Activated CD4-positive, CD25-positive, alpha-beta regulatory T cell treated with anti-CD3 and anti-CD28 coated beads, Interleukin-2, amount 50 U/mL, for 24 hours (primary cell): ENCODE data around the gene TENM4.

Experiments
- ATAC-seq, 2 donors: fragments of 150-1000 bp; cut with Tn5 transposase; one replicate each; pipeline ENCODE4 v1.10.0; 2021; ENCODE audit warnings: mild to moderate bottlenecking in 1 of 2, moderate library complexity in 1 of 2

The TENM4 gene

DNA sequence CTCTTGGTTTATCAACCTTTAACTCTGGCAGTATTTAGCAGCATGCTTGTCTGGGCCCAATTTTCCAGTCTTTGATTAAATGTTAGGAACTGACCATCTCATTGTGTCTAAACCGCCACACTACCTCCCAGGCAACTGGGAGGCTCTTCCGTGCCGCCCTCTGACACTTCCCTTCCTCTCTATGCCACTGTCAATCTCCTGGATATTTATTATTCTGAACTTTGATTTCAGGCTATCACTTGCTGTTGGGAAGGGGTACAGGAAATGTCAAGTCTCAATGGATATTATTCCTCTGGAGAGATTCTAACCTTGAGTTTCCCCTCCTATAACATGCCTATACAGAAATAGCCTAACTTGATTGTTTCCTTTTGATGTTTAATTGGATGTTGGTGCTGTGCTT lies 643.3 kb downstream of the TENM4 start:
- ATAC-seq = no peak

DNA sequence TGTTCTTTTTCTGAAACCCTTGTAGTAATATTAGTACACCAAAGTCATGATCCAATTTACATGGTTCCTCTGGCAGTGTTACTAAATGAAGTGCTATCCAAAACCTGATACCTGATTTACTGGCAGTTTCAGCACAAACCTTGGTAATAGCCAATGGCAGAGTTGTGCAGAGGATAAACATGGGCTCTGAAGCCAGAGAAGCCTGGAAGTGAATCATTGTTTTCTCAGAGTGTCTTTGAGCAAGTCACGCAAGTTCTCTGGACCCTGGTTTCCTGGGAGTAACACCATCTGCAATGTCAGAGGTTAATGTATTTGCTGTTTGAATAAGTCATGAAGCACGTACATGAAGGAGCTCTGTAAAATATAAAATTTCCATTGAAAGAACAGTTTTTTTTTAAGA lies 643.9 kb downstream of the TENM4 start:
- no peak for ATAC-seq

DNA sequence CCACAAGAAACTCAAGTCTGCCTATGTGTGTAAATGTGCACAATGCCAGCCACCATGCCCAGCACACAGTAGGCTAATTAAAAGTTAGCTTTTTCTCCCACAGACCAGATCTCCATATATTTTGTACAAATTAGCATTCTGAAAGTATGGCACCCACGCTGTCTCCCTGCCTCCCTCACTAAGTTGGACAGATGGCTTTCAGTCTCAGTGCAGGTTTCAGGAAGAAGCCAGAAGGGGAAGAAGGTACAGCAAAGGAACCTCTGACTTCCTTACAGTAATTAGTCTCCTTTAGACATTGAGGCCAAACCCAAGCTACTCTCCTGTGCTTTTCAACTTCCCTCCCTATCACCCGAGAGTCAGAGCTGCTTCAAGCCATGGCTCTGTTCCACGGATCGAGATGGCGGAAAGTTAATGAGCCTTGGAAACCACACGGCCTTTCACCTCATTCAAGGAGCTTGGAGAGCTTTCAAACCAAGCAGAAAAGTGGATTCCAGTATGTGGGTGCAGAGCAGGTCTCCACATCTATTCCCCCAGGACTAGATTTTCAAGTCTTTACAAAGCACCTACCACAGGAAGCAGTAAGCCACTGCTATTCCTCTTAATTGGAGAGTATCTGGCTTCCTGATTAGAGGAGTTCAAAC lies 645.1 kb downstream of the TENM4 start:
- no peak for ATAC-seq

DNA sequence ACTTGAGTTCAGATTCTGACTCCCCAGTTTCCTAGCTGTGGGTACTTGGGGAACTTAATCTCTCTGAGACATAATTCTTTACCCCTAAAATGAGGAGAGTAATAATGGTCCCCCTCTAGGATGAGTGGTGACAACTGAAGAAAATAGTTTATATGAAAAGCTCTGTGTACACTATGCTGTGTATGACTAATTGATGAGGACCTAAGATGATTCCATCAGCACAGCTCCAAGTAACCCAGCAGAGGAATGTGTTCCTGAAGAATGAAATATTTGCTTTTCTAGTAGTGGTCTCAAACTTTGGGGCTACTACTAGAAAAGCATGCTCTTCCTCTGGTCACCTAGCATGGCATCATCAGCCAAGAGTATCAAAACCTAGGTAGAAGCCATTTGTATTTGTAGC lies 648.9 kb downstream of the TENM4 start:
- ATAC-seq = no peak

DNA sequence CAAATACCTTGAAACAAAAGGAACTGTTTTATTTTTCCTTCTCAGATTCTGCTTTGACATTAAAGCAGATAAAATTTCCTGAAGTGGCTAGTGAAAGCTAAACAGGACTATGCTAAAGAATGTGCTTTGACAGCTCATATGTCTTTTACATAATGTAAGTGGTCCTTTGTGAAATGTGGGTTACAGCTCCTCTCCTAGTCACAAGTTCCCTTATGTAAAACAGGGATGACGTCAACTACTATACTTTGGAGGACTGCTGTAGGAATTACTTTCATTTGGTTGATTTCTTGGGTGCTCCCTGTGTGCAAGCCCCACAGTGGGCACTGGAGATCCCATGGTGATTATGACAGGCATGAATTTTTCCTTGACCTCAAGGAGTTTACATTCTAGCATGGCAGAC lies 649.6 kb downstream of the TENM4 start:
- no peak for ATAC-seq

DNA sequence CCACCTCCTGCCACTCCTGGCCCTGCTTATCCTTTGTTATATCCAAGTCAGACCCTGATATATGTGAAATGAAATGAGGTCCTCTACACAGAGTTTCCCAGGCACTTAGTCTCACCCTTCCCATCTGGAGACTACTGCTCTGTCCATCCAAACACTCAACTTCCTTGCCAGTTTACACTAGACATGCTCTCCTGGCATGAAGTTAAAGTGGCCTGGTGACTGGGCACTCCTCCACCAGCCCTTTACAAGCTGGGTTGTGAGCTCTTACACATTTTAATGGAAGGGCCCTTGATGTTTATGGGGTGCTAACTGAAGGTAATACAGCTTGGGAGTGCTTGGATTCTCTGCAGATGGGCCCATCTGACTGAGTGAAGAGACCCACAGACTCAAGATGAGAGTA lies 650.0 kb downstream of the TENM4 start:
- no peak for ATAC-seq

DNA sequence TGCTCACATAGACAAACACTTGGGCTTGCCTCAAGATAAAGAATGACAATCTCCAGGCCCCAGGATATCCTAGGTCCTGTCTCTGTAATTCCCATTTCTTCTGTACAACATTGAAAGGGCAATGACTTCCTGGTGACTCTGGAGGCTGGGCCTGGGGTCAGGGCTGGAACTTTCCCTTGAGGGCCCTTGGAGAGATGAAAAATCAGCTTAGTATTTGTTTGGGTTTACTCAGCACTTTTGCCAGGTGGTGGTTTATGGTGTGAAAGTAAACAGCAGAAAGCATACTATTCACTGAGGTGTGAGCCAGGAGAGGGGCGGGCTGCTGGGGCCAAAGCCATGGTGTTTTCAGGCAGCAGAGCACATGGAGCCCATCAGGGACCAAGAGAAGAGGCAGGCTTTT lies 651.5 kb downstream of the TENM4 start:
- no peak for ATAC-seq

DNA sequence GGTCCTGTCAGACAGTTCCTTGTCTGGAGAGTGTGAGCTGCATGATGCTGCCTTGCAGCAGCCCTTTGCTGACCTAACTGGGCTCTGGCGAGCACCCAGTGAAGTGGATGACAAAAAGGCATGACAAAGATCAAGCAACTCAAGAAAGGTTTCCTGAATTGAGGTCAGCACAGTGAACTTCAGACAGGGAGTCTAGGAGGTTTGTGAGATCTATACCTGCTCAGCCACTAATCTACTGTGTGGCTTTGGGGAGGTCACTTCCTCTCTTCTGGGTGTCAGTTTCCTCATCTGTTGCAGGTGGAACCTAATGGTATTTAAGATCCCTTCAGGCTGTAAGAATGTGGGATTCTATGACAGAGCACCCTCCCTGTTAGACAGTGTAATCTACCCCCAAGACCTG lies 652.3 kb downstream of the TENM4 start:
- no peak for ATAC-seq

DNA sequence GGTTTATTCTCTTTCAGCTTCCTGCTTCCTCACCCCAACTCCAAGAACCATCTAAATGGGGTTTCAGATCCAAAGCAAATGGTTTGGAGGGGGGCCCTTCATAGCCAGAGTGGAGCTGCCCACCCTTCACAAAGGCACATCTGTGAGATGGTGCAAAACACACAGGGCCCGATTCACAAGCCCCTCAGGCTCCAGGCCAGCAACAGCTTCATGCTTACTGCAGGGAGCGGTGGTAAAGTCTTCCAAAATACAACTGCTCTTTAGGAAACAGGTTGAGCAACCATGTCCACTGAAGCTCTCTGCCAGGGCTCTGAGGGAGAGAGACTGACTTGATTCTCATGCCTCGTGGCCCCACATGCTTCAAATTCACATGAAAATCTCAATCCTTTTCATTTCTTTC lies 653.1 kb downstream of the TENM4 start:
- ATAC-seq = no peak

DNA sequence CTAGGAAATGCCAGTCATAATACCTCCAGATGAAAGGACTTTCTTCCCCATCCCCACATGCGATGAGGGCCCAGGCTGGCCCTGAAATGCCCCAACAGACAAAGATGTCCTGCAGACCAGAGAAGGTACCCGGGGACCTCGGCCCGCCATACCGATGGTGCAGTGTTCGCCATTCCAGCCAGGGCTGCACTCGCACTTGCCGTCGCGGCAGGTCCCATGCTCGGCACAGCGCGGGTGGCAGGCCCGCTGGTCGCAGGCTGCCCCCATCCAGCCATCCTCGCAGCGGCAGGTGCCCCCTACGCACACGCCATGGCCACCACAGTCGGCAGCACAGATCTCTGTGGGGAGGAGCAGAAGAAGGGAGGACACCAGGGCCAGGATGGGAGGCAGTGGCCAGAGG lies 654.1 kb downstream of the TENM4 start:
- ATAC-seq = no peak

DNA sequence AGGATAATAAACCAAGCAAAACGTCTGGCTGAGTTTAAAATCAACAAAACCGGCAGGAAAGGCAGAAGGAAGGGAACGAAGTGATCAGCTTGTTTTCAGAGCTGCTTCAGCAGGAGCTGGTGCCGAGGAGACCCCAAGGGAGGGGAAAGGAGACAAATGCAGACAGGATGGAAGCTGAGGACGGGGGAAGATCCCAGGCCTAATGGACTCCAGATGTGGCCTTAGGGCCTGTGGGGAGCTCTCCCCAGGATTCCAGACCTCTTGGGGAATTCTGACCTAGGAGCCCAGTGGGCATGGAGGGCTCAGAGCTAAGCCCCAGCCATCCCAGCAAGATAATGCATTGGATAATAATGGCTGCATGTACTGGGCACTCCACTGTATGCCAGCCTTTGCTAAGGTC lies 654.7 kb downstream of the TENM4 start:
- ATAC-seq = no peak

DNA sequence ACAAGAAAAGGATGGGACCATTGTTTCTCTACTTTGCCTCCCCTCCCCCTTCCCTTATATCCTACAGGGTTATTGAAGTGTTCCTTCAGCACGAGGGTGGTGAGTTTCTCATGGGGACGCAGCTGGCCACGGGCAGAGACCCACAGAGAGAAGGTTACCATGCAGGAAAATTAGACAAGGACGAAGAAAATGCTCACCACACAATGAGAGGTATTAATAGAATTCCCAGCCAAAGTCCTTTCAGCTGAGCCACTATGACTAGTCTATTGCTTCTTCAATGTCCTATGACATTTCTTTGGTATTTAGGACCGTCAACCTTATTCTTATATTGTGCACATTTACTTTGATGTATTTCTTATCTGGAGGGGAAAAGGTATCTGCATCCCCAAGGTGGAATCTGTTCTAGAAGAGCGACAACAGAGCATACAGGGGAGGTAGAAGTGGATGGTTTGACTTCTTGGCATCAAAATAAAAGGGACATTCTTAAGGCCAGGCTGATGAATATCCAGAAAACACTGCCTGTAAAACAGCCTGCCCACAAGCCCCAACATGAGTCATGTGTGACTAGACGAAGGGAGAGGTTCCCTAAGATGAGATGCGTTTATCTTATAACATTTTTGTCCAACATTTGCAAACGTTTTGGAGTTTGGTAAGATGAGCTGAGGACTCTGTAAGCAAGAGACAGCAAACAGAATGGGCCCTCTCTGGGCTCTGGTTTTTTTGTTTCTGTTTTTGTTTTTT lies 656.3 kb downstream of the TENM4 start:
- no peak for ATAC-seq

DNA sequence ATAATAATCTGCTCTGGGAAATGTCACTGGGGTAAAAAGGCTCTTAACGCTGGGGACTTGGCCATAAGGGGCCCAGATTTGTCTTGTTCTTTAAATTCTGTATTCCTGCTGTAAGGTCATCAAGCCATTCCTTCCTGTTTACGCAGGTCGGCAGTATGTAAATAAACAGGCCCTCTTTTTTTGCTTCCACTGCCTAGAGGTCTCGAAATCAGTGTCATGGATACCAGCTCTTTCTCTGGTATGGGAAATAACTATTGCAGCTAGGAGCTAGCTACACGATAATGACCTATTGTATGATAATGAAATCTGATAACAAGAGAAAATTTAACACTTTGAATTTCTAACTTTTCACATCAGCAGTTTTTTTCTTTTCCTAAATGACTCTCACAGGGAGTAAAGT lies 657.0 kb downstream of the TENM4 start:
- no peak for ATAC-seq

DNA sequence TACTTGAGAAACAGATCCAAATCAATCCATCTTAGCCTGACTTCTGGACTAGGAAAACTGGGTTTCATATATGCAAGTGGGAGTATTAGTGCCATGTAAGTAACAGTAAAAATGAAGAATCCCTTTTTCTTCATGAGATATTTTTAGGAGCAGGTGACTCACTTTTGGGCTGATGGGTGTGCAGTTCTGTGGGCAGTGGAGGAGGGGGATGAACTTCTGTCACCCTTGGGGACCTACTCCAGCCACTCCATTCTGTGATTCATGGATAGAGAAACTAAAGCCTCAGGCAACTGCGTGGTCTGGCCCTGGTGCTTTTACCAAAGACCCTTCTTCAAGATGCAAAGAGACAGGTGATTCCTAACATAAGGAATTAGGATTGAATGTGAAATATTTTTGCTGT lies 657.5 kb downstream of the TENM4 start:
- ATAC-seq = no peak

DNA sequence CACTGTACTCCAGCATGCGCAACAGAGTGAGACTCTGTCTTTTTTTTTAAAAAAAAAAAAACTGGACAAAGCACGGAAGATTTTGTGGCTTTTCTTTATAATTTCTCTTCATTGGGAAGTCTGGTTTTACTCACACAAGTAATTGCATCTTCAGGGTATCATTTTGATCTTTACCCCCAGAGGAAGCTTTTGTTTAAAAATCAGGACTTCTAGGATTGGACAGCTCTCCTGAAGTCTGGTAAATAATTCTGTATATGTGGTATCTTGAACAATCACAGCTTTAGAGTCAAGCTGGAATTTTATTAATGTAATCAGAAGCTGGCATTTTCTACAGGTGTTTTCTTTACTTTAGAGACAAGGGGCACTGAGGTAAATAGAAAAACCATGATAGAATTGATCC lies 658.1 kb downstream of the TENM4 start:
- ATAC-seq = no peak

DNA sequence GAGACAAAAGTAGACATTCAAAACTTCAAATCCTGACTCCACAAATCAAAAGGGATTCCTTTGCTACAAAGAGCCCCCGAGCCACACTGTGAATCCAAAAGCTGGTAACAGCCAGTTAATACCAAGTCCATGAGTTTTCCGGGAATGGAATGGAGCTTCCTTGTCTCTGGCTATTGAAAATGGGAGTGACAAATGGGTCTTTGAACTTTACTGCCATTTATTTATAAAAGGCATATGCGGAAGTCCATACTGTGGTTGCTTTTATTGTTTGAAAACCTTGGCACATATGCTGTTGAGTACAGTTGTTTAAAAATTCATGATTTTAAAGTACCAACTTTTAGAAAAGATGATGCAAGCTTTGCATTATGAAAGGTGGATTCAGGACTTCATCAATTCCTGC lies 659.9 kb downstream of the TENM4 start:
- no peak for ATAC-seq

DNA sequence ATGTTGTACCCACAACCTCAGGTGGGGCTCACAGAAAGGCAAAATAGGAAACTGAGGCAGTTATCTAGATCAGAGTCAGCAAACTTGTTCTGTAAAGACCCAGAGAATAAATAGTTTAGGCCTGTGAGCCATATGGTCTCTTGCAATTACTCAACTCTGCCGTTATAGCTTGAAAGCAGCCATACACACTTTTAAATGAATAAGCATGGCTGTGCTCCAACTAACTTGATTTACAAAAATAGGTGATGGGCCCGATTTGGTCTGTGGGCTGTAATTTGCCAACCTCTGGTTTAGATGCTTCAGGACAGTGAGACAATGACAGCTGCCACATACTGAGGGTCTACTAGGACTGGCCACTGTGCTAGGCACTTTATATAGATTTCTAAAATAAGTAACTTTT lies 667.3 kb downstream of the TENM4 start:
- no peak for ATAC-seq

DNA sequence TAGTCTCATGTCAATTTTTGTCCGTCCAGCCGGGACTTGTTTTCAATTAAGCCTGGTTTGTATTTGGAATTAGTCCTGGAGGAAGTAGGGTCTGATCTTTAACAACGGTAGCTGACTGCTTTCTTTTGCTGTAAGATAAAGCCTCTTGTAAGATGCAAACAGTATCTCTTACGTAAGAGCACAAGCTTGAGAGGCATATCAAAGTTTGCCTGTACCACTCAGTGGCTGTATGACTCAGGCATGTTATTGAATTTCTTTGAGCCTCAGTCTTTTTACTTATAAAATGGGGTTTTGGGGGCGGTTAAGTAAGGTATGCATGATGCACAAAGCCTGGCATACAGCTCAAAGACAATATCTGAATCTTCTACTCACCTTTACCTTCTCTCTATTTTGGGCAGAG lies 667.8 kb downstream of the TENM4 start:
- no peak for ATAC-seq

DNA sequence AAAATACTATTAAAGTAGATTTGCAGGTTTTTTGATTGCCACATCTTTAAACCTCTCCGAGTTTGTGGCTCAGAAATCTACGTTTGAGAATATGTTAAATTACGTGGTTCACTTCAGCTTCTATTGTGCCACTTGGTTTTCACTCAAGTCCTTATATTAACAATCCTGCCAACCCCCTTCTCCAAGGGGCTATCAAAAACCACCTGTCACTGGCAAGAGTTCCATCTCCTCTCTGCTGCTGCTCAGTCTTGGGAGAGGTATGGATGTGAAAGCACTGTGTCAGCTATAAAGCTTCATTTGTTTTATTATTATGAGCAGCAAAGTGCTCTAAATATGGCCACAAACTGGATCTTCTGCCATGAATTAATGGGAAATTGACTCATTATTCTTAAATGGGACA lies 668.6 kb downstream of the TENM4 start:
- no peak for ATAC-seq

DNA sequence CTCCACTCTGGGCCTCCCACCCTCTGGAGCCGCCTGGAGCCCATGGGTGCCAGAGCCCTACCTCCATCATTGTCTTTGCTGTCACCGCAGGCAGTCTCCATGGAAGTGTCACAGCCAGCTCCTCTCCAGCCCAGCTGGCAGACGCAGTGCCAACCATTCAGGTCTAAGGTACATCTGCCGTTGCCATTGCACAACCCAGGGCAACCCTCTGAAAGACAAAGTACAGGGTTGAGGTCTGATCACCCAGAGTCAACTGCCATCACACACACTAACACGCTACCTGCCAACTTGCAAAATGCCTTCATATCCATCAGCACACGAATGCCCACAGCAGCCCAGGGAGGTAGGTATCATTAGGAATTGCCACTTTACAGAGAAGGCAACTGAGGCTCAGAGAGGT lies 669.9 kb downstream of the TENM4 start:
- ATAC-seq = no peak

DNA sequence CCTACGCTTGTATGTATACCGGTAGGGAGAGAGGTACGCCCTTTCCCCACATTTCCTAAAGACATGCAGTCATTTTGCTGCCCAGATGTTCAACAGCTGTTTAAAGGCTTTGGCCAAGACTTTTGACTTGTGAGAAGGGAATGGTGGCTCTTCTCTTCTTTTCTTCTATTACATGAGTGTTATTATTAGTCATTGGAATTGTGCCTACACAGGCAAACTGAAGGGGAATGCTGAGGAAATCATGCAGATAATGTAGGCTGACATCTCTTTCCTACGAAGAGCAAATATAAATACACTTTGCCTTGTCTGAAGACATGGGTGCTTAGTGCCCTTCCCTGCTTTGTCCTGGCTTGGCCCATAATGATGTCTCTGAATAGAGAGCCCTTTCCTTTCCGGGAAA lies 671.9 kb downstream of the TENM4 start:
- no peak for ATAC-seq

DNA sequence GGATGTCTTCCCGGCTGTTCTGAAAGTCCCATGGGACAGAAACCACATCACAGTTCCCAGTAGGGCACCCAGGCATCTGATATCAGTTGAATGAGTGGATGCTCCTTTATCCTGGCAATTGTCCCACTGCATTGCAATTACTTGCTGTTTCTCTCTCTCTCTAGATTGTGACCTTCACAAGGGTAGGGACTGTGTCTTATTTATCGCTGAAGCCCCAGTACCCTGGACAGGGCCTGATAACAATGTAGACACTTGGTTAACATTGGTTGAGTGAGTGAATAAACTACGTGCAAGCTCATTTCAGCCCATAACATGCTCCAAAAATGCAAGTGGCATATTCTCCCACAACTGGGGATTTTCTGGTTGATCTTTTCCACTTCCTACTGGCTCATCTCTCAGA lies 672.5 kb downstream of the TENM4 start:
- no peak for ATAC-seq

DNA sequence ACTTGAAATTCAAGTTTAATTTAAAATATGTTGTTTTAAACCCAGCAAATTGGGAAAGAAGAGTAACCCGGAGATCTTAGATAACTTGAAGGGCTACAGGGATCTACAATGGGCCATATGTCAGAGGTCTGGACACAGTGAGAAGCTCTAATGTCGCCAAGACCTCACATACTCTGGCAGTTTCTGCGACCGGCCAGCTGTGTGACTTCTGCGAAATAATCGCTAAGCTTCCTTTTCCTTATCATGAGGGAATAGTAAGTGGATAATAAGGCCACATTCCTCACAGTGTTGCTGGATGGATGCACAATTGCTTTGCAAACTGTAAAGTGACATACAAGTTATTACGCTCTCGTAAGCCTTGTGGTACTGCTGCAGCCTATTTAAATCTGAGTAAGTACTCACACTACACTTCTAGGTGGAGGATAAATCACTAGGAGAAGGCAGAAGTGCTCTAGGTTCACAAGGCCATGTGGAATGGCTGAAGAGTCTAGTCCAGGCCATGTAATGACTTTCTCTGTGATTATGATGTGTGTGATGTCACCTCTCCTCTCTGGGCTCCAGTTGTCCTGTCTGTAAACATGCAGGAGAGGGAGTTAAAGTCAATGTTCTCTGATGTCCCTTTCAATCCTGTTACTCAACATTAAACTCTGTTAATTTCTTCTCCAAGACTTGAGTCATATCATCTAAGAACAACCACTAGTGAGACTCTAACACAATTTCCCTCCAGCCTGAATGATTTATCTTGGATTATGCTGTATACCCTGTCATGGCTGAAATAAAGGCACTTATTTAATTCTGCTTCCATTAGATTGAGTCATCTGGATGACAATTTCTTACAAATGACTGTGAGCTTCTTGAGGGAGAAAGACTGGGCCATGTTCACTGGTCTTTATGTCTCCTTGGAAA lies 673.5 kb downstream of the TENM4 start:
- no peak for ATAC-seq

DNA sequence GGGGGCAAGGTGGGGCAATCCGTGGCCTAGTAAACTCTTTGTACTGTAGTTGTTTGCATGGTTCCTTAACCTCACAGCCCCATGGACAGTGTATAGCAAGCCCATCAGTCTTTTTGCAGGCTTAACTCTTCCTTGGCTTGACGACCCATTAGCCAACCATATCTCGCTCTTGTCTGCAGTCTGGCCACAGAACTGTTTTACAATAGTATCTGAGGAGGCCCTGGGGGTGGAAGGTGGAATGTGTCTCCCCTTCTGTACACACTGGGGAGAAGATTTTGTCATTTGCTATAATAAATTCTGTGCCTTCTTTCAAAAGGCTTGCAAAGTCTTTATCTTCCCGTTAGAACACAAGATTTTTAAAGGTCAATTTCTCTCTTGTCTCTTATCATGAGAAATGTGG lies 675.9 kb downstream of the TENM4 start:
- no peak for ATAC-seq
